Fibroblast of skin of left quadriceps (primary cell): ENCODE data around the gene CDH20.
"Not testable (repeated sequence)": the region's sequence is repeated elsewhere in the genome, so short reads cannot be mapped to it uniquely, and the experiment has no call there.

Experiments
- DNase-seq, 2 experiments: peaks; one replicate each; pipeline ENCODE4 v3.0.0-alpha.2; 2013; ENCODE audit warnings: low read depth in 2 of 2

Gene CDH20

GRCh38 chr18:61348230-61348629 lies 15.0 kb downstream of the CDH20 start:
- no peak for DNase-seq

- DNase-seq, result no peak
Measured at GRCh38 chr18:61350578-61350977, 17.3 kb downstream of the CDH20 start.

GRCh38 chr18:61352059-61352458 lies 18.8 kb downstream of the CDH20 start:
- DNase-seq, result no peak

GRCh38 chr18:61352611-61353010 lies 19.4 kb downstream of the CDH20 start:
- no peak for DNase-seq

GRCh38 chr18:61360404-61361383 lies 27.5 kb downstream of the CDH20 start:
- no peak for DNase-seq

- no peak for DNase-seq
Measured at GRCh38 chr18:61362511-61362910, 29.3 kb downstream of the CDH20 start.

- no peak for DNase-seq
Measured at GRCh38 chr18:61364953-61365352, 31.7 kb downstream of the CDH20 start.

- no peak for DNase-seq
Measured at GRCh38 chr18:61368001-61368400, 34.8 kb downstream of the CDH20 start.

GRCh38 chr18:61369671-61370070 lies 36.4 kb downstream of the CDH20 start:
- not testable (repeated sequence) for DNase-seq

- no peak for DNase-seq
Measured at GRCh38 chr18:61371111-61371510, 37.9 kb downstream of the CDH20 start.

GRCh38 chr18:61379827-61380226 lies 46.6 kb downstream of the CDH20 start:
- no peak for DNase-seq

- DNase-seq, result no peak
Measured at GRCh38 chr18:61388010-61388409, 54.8 kb downstream of the CDH20 start.

- DNase-seq, result no peak
Measured at GRCh38 chr18:61394983-61395382, 61.8 kb downstream of the CDH20 start.

GRCh38 chr18:61397222-61397621 lies 64.0 kb downstream of the CDH20 start:
- DNase-seq, result no peak

- DNase-seq, result peak; percentile 82 to 85
Measured at GRCh38 chr18:61398961-61399705, 65.9 kb downstream of the CDH20 start.

GRCh38 chr18:61400016-61400635 lies 66.9 kb downstream of the CDH20 start:
- peak in 1 of 2 experiments; percentile 13 for DNase-seq

GRCh38 chr18:61400716-61401115 lies 67.5 kb downstream of the CDH20 start:
- peak; percentile 34 to 42 for DNase-seq

- DNase-seq, result peak; percentile 69 to 76
Measured at GRCh38 chr18:61402726-61403125, 69.5 kb downstream of the CDH20 start.

GRCh38 chr18:61413396-61413795 lies 80.2 kb downstream of the CDH20 start:
- no peak for DNase-seq

GRCh38 chr18:61414086-61414485 lies 80.9 kb downstream of the CDH20 start:
- no peak for DNase-seq

GRCh38 chr18:61419763-61420162 lies 86.5 kb downstream of the CDH20 start:
- no peak for DNase-seq

GRCh38 chr18:61420218-61420885 lies 87.1 kb downstream of the CDH20 start:
- DNase-seq, result no peak
